Bladder microvascular endothelial cell (primary cell): Measurements from ENCODE around the gene DNAAF2. TPM values are rescaled to one million over a fixed set of nuclear protein-coding genes. Genes with fewer than 3 reads are reported as not detected.

Source experiments
- total RNA-seq: library from RNA; depleted of rRNA; stranded (reverse); fragments of >200 nt; gene quantifications from 2 replicates; pipeline ENCODE4 v1.2.3, GENCODE V29; 2014

DNAAF2 gene, protein sequence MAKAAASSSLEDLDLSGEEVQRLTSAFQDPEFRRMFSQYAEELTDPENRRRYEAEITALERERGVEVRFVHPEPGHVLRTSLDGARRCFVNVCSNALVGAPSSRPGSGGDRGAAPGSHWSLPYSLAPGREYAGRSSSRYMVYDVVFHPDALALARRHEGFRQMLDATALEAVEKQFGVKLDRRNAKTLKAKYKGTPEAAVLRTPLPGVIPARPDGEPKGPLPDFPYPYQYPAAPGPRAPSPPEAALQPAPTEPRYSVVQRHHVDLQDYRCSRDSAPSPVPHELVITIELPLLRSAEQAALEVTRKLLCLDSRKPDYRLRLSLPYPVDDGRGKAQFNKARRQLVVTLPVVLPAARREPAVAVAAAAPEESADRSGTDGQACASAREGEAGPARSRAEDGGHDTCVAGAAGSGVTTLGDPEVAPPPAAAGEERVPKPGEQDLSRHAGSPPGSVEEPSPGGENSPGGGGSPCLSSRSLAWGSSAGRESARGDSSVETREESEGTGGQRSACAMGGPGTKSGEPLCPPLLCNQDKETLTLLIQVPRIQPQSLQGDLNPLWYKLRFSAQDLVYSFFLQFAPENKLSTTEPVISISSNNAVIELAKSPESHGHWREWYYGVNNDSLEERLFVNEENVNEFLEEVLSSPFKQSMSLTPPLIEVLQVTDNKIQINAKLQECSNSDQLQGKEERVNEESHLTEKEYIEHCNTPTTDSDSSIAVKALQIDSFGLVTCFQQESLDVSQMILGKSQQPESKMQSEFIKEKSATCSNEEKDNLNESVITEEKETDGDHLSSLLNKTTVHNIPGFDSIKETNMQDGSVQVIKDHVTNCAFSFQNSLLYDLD
- total RNA-seq, result 5.3 and 7.6 TPM in 2 replicates

DNA sequence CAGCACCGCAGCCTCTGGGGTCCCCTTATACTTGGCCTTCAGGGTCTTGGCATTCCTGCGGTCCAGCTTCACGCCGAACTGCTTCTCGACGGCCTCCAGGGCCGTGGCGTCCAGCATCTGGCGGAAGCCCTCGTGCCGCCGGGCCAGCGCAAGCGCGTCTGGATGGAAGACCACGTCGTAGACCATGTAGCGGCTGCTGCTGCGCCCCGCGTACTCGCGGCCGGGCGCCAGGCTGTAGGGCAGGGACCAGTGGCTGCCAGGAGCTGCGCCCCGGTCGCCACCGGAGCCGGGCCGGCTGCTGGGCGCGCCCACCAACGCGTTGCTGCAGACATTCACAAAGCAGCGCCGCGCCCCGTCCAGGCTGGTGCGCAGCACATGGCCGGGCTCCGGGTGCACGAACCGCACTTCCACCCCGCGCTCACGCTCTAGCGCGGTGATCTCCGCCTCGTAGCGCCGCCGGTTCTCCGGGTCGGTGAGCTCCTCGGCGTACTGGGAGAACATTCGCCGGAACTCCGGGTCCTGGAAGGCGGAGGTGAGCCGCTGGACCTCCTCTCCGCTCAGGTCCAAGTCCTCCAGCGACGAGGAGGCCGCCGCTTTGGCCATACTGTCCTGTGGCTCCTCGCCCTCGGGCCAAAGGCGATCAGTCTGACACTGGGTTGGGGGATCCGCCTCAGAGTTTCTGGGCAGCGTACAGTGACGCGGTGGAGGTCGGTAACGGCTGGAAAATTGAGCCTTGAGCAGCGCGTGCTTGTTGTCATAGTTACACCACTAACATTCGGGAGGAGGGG lies at the start of gene DNAAF2:
Gene DNAAF2 (minus strand): TSS at position 698 of the 788 bp plus-strand sequence. CDS start 95 bp downstream, at position 603.

DNA sequence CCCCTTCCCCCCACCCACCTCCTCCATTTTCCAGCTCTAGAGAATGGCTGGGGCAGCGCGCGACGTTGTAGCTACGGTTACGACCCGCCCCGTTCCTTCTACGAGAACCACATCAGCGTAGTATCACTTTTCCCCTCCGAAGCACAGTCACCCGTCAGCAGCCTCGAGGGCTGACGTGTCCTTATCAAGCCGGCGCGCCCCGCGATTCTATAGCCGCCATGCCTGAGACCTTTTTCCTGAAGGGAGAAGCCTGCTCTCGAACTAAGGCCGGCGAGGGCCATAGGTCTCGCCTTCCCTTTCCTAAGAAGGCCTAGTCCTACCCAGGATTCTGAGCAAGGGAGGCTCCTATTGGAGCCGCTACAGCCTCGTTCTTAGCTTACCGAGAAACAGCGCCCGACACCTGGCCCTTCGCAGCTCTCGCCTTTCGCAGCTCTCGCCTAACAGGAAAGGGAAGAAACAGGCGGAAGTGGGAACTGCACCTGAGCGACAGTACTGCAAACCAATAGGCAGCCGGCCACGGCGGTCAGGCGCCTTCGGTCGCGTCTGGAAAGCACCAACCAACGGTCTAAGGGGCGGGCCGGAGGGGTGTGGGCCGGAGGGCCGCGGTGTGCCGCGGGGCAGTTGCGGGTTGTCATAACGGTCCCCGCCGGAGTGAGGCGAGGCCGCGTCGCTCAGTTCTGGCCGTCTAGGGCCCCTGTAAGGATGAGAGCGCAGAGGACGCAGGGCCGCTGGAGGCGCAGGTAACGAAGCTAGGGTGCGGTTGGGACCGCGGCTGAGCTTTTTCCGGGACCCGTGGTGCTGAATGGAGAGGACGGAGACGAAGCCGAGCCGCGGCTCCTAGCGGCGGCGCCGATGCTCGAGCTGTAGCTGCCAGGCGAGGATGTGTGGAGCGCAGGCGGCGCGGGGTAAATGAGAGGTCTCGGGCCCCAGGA lies 14.6 kb downstream of the DNAAF2 start, which contains the start of the genes MGAT2 and RPL36AL:
Gene MGAT2 (plus strand): TSS at position 618 of the 932 bp plus-strand sequence. CDS start 470 bp downstream, outside the sequence.
Gene RPL36AL (minus strand): TSS at position 445 of the 932 bp plus-strand sequence. CDS start 1,522 bp downstream, outside the sequence.

DNA sequence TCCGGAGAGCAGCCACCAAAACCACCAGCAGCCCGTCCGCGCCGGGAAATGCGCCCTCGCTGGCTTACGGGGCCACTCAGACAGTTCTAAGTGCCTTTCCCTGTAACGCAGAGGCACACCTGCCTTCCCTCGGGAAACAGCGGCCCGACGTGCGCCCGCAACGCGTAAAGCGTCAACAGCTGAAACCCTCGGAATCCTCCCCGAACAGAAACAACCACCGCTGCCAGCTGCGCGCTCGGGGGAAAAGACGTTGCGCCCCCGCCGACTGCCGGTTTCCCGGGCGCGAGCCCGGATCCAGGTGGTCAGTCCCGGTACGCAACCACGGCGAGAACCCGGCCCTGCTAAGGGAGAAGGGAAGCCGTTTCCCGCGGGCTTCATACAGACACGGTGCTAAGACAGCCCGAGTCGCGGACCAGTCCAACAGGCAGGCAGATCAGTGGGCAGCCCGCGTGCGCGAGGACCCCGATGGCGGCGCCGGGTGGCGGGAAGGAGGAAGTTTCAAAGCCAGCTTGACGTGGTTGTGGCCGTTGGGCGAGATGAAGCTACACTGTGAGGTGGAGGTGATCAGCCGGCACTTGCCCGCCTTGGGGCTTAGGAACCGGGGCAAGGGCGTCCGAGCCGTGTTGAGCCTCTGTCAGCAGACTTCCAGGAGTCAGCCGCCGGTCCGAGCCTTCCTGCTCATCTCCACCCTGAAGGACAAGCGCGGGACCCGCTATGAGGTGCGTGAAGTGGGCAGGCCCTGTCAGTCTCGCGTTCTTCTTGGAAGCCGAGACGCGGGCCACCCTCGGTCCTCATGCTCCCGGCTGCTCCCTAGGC lies 36.4 kb downstream of the DNAAF2 start, which contains the start of gene LRR1:
Gene LRR1 (plus strand): TSS at position 456 of the 816 bp plus-strand sequence. CDS start 81 bp downstream, at position 537.

DNA sequence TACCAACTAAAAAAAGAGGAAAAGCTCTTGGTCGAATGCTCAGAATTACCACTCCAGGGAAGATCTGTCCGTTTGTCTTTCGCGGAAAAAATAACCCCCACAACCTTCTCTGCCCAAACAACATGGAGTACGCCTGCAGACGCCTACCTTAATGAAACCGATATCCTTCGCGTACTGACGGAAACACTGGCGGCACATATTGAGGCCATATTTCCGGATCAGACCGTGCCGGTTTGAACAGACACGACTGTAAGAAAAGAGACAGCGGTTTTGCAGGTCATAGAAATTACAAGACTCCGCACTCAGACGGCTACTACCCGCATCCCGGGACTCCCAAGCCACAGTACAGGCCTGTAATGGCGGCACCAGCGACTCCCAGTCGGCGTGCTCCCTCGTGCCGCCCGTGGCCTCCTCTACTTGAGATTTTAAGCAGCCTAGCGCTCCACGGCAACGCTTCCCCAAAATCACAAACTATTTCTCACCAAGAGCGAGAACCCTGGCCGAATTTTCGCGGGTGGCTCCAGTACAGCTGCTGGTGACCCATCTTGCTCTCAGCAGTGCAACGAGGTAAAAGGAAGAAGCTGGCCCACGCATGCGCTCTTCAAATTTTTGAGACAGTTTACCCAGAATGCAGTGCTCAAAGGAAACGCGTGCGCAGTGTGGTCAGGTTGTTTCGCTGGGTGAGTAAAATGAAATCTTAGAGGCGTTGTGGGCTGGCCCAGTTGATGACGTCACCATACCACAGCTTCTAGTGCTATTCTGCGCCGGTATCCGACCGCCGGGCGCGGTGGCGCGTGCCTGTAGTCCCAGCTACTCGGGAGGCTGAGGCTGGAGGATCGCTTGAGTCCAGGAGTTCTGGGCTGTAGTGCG lies 49.0 kb downstream of the DNAAF2 start, which contains the start of gene RPS29:
Gene RPS29 (minus strand): TSS at position 578 of the 870 bp plus-strand sequence. CDS start 34 bp downstream, at position 544.

Other genes starting within 250 kb of the DNAAF2 start
- 551 and 1,484 TPM in 2 replicates for gene RPS29, start 48.9 kb downstream of the DNAAF2 start, total RNA-seq
- 16.9 and 25.4 TPM in 2 replicates for gene LRR1, start 36.3 kb downstream of the DNAAF2 start, total RNA-seq
- gene RPL36AL, start 14.6 kb downstream of the DNAAF2 start, total RNA-seq, result 324 and 335 TPM in 2 replicates
- 57.6 and 66.5 TPM in 2 replicates for gene MGAT2, start 14.4 kb downstream of the DNAAF2 start, total RNA-seq
- 11.5 and 12.6 TPM in 2 replicates for gene POLE2, start 53.0 kb upstream of the DNAAF2 start, total RNA-seq
- 1.3 and 2.8 TPM in 2 replicates for gene KLHDC1, start 57.9 kb upstream of the DNAAF2 start, total RNA-seq
- gene KLHDC2, start 132.9 kb upstream of the DNAAF2 start, total RNA-seq, result 60.9 and 61.4 TPM in 2 replicates
- gene NEMF, start 217.5 kb upstream of the DNAAF2 start, total RNA-seq, result 34.2 and 125 TPM in 2 replicates